Endothelial cell of hepatic sinusoid (primary cell): ENCODE data around the gene PDCD2.
"Not testable (repeated sequence)": the region's sequence is repeated elsewhere in the genome, so short reads cannot be mapped to it uniquely, and the experiment has no call there.

Experiments used
- in situ Hi-C: cut with HindIII; loops from 2 replicates; pipeline ENCODE4 v1.10.0; 2017; ENCODE audit warnings: low sequenced_read_pairs

PDCD2 gene

GRCh38 chr6:170552765-170553533 lies 31.5 kb downstream of the PDCD2 start, which contains the start of gene PSMB1:
Gene PSMB1 (minus strand): TSS chr6:170553307. CDS start chr6:170553242, 65 bp downstream.
- in situ Hi-C loops, result no loop called here

- in situ Hi-C loops, result no loop called here
Measured at GRCh38 chr6:170545405-170545804, 39.0 kb downstream of the PDCD2 start.

GRCh38 chr6:170542031-170542719 lies 42.3 kb downstream of the PDCD2 start:
- in situ Hi-C loops, result no loop called here

- in situ Hi-C loops, result no loop called here
Measured at GRCh38 chr6:170537329-170537728, 47.1 kb downstream of the PDCD2 start.

- in situ Hi-C loops, result no loop called here
Measured at GRCh38 chr6:170536671-170537070, 47.8 kb downstream of the PDCD2 start.

GRCh38 chr6:170535004-170535403 lies 49.4 kb downstream of the PDCD2 start:
- in situ Hi-C loops, result no loop called here

- in situ Hi-C loops, result no loop called here
Measured at GRCh38 chr6:170533792-170534191, 50.6 kb downstream of the PDCD2 start.

GRCh38 chr6:170532867-170533488 lies 51.5 kb downstream of the PDCD2 start:
- in situ Hi-C loops, result no loop called here

- in situ Hi-C loops, result no loop called here
Measured at GRCh38 chr6:170529839-170530469, 54.5 kb downstream of the PDCD2 start.

GRCh38 chr6:170527995-170528394 lies 56.4 kb downstream of the PDCD2 start:
- in situ Hi-C loops, result not testable (repeated sequence)

GRCh38 chr6:170525795-170526194 lies 58.6 kb downstream of the PDCD2 start:
- in situ Hi-C loops, result no loop called here
